Measurements from ENCODE around the gene TNIK. TPM values are rescaled to one million over a fixed set of nuclear protein-coding genes. Genes with fewer than 3 reads are reported as not detected.

TNIK gene
- polyA plus RNA-seq, 1 donor from 2014 or later = 19.3 TPM

DNA sequence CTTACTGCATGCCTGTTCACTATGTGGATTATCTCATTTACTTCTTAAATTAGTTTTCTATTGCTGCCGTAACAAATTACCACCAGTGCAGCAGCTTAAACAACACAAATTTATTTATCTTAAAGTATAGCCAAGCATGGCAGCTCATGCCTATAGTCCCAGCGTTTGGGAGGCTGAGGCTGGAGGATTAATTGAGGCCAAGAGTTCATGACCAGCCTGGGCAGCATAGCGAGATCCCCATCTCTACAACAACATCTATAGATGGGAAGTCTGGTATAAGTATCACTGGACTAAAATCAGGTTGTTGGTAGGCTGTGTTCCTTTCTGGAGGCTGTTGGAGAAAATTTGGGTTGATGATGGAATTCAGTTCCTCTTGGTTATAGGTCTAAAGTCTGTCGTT is 438.8 kb downstream of the TNIK start:
- no peaks in the 10 kb centered on the region for H3F3A ChIP-seq (ENCODE audit: insufficient read depth, low read length, poor library complexity, severe bottlenecking)
- no peaks in the 10 kb centered on the region for H3K36me3 ChIP-seq (ENCODE audit: insufficient read depth, low read length)
- no peaks in the 10 kb centered on the region for H3K9me2 ChIP-seq (ENCODE audit: insufficient read depth, low read length)
- no peak overlapping the region for H3K4me3 ChIP-seq (ENCODE audit: low read length)
- no peak overlapping the region for H3K4me2 ChIP-seq (ENCODE audit: low read length)
- H2AFZ ChIP-seq (ENCODE audit: low read depth, low read length) = no peak overlapping the region
- no peaks in the 10 kb centered on the region for H3K9me3 ChIP-seq (ENCODE audit: low read length)
- H3K27ac ChIP-seq (ENCODE audit: low read length) = no peak overlapping the region
- no peaks in the 10 kb centered on the region for H3K79me2 ChIP-seq (replicated peaks; ENCODE audit: insufficient read depth, low read length)
- H3K27me3 ChIP-seq (ENCODE audit: insufficient read depth, low read depth, low read length) = no peaks in the 10 kb centered on the region
- TF ChIP-seq EP300 (conservative IDR thresholded peaks at IDR 0.05; ENCODE audit: poor library complexity, severe bottlenecking) = no peak
- no peak for TF ChIP-seq REST (IDR thresholded peaks at IDR 0.05; ENCODE audit: borderline replicate concordance)
- no peak for TF ChIP-seq TAF1 (IDR thresholded peaks at IDR 0.05; ENCODE audit: low read depth)
- no peak for TF ChIP-seq MXI1 (conservative IDR thresholded peaks at IDR 0.05; ENCODE audit: poor library complexity, severe bottlenecking)
- no peak for TF ChIP-seq EZH2 (IDR thresholded peaks at IDR 0.05; ENCODE audit: borderline replicate concordance, insufficient read depth, low read length, poor library complexity, severe bottlenecking)
- no peak for TF ChIP-seq SMC3 (conservative IDR thresholded peaks at IDR 0.05; ENCODE audit: poor library complexity)
- TF ChIP-seq RAD21 (conservative IDR thresholded peaks at IDR 0.05) = no peak
- no peak for TF ChIP-seq POLR2AphosphoS5 (IDR thresholded peaks at IDR 0.05)
- TF ChIP-seq, protein P1, sequence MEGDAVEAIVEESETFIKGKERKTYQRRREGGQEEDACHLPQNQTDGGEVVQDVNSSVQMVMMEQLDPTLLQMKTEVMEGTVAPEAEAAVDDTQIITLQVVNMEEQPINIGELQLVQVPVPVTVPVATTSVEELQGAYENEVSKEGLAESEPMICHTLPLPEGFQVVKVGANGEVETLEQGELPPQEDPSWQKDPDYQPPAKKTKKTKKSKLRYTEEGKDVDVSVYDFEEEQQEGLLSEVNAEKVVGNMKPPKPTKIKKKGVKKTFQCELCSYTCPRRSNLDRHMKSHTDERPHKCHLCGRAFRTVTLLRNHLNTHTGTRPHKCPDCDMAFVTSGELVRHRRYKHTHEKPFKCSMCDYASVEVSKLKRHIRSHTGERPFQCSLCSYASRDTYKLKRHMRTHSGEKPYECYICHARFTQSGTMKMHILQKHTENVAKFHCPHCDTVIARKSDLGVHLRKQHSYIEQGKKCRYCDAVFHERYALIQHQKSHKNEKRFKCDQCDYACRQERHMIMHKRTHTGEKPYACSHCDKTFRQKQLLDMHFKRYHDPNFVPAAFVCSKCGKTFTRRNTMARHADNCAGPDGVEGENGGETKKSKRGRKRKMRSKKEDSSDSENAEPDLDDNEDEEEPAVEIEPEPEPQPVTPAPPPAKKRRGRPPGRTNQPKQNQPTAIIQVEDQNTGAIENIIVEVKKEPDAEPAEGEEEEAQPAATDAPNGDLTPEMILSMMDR (IDR thresholded peaks at IDR 0.05; ENCODE audit: poor library complexity, severe bottlenecking) = no peak
- H3K9ac ChIP-seq (ENCODE audit: low read length) = no peak overlapping the region
- no peaks in the 10 kb centered on the region for H4K20me1 ChIP-seq (ENCODE audit: insufficient read depth)

GRCh38 chr3:171018156-171018935 is 441.9 kb downstream of the TNIK start:
- H3K4me2 ChIP-seq (ENCODE audit: low read length) = no peak overlapping the region
- H3F3A ChIP-seq (ENCODE audit: insufficient read depth, low read length, poor library complexity, severe bottlenecking) = no peaks in the 10 kb centered on the region
- no peak for TF ChIP-seq EZH2 (IDR thresholded peaks at IDR 0.05; ENCODE audit: borderline replicate concordance, insufficient read depth, low read length, poor library complexity, severe bottlenecking)
- no peak for TF ChIP-seq MXI1 (conservative IDR thresholded peaks at IDR 0.05; ENCODE audit: poor library complexity, severe bottlenecking)
- TF ChIP-seq, protein P1 (IDR thresholded peaks at IDR 0.05; ENCODE audit: poor library complexity, severe bottlenecking) = no peak
- no peak for TF ChIP-seq RAD21 (conservative IDR thresholded peaks at IDR 0.05)
- TF ChIP-seq POLR2AphosphoS5 (IDR thresholded peaks at IDR 0.05) = no peak
- TF ChIP-seq EP300 (conservative IDR thresholded peaks at IDR 0.05; ENCODE audit: poor library complexity, severe bottlenecking) = no peak
- TF ChIP-seq SMC3 (conservative IDR thresholded peaks at IDR 0.05; ENCODE audit: poor library complexity) = no peak
- TF ChIP-seq TAF1 (IDR thresholded peaks at IDR 0.05; ENCODE audit: low read depth) = no peak
- no peak for TF ChIP-seq REST (IDR thresholded peaks at IDR 0.05; ENCODE audit: borderline replicate concordance)
- H3K36me3 ChIP-seq (ENCODE audit: insufficient read depth, low read length) = no peaks in the 10 kb centered on the region
- H3K9ac ChIP-seq (ENCODE audit: low read length) = no peak overlapping the region
- no peaks in the 10 kb centered on the region for H3K27me3 ChIP-seq (ENCODE audit: insufficient read depth, low read depth, low read length)
- no peaks in the 10 kb centered on the region for H3K9me3 ChIP-seq (ENCODE audit: low read length)
- H3K27ac ChIP-seq (ENCODE audit: low read length) = no peak overlapping the region
- H4K20me1 ChIP-seq (ENCODE audit: insufficient read depth) = no peaks in the 10 kb centered on the region
- no peaks in the 10 kb centered on the region for H3K9me2 ChIP-seq (ENCODE audit: insufficient read depth, low read length)
- H3K4me3 ChIP-seq (ENCODE audit: low read length) = no peak overlapping the region
- H2AFZ ChIP-seq (ENCODE audit: low read depth, low read length) = no peak overlapping the region
- no peaks in the 10 kb centered on the region for H3K79me2 ChIP-seq (replicated peaks; ENCODE audit: insufficient read depth, low read length)
